ENCODE measurements around the gene CFAP97. TPM values are rescaled to one million over a fixed set of nuclear protein-coding genes. Genes with fewer than 3 reads are reported as not detected.
A peak's percentile ranks its signal among the peaks of the same experiment; 100 is the strongest.

Gene CFAP97
- total and polyA plus RNA-seq, 12 donors: 3.3 to 20.9 (median 12.2) TPM

GRCh38 chr4:185141777-185142176 is 62.0 kb downstream of the CFAP97 start:
- intact Hi-C loops (cut with DNase I): loop anchor here in 1 of 10 donors (5.0 kb wide), 1 partner anchor 41 kb away; no protein-coding TSS in a partner anchor
- Histone ChIP-seq H3K9me3 (no peaks in the 10 kb centered on the region), H3K4me1 (peaks cover 2 to 62% (median 19%) of the 10 kb centered on the region in 9 donors), H3K27me3 (peaks cover 0 to 45% (median 0%) of the 10 kb centered on the region in 7 donors), H3K36me3 (peaks cover 0 to 24% (median 10%) of the 10 kb centered on the region in 9 donors), H3K27ac (peak overlapping the region; percentile 83 to 94 (median 92)), H3K4me3 (peak overlapping the region in 1 of 10 donors; percentile 80)
- no peak for ATAC-seq
- no peak for DNase-seq
- no peak for TF ChIP-seq CTCF (IDR thresholded peaks at IDR 0.05)
- WGBS, 2 donors: 54 to 72% methylated on average over 6 of the region's 6 CpGs

GRCh38 chr4:185139736-185140135 is 64.1 kb downstream of the CFAP97 start:
- H3K4me3 ChIP-seq: no peak overlapping the region
- no peaks in the 10 kb centered on the region for H3K9me3 ChIP-seq
- ATAC-seq (no peak), DNase-seq (no peak)
- TF ChIP-seq CTCF (IDR thresholded peaks at IDR 0.05): no peak
- WGBS, 2 donors: 35 to 60% methylated on average over 6 of the region's 6 CpGs
- peaks cover 2 to 58% (median 19%) of the 10 kb centered on the region in 9 donors for H3K4me1 ChIP-seq
- H3K36me3 ChIP-seq: peaks cover 0 to 4% (median 0%) of the 10 kb centered on the region in 9 donors
- H3K27ac ChIP-seq: peak overlapping the region in 8 of 10 donors; percentile 13 to 93 (median 53)
- H3K27me3 ChIP-seq: peaks cover 0 to 43% (median 0%) of the 10 kb centered on the region in 7 donors
- intact Hi-C loops (cut with DNase I): loop anchor here in 5 of 10 donors (5.0 to 10.0 kb wide), 5 partner anchors 43 to 135 kb away; no protein-coding TSS in a partner anchor

GRCh38 chr4:185138161-185138560 is 65.6 kb downstream of the CFAP97 start:
- H3K4me1 ChIP-seq: peaks cover 2 to 53% (median 19%) of the 10 kb centered on the region in 9 donors
- H3K4me3 ChIP-seq: peak overlapping the region in 2 of 10 donors; percentile 10 to 26
- 37 to 50% methylated on average over 10 of the region's 10 CpGs for WGBS, 2 donors
- H3K27ac ChIP-seq: peak overlapping the region in 9 of 10 donors; percentile 74 to 93 (median 82)
- intact Hi-C loops (cut with DNase I): loop anchor here in 4 of 10 donors (5.0 to 10.0 kb wide), 4 partner anchors 47 to 133 kb away; no protein-coding TSS in a partner anchor
- no peak for TF ChIP-seq CTCF (IDR thresholded peaks at IDR 0.05)
- H3K27me3 ChIP-seq: peaks cover 0 to 30% (median 0%) of the 10 kb centered on the region in 7 donors
- no peak for DNase-seq
- H3K9me3 ChIP-seq: no peaks in the 10 kb centered on the region
- no peak for ATAC-seq
- no peaks in the 10 kb centered on the region for H3K36me3 ChIP-seq

GRCh38 chr4:185137233-185137925 is 66.4 kb downstream of the CFAP97 start:
- ATAC-seq: peak; percentile 48 to 75 (median 69)
- intact Hi-C loops (cut with DNase I): loop anchor here in 4 of 10 donors (2.0 to 10.0 kb wide), 5 partner anchors 47 to 133 kb away; no protein-coding TSS in a partner anchor
- Histone ChIP-seq H3K36me3 (no peaks in the 10 kb centered on the region), H3K4me1 (peaks cover 2 to 49% (median 16%) of the 10 kb centered on the region in 9 donors), H3K4me3 (peak overlapping the region in 7 of 10 donors; percentile 10 to 30 (median 25)), H3K27ac (peak overlapping the region; percentile 64 to 93 (median 82)), H3K27me3 (peaks cover 0 to 22% (median 0%) of the 10 kb centered on the region in 7 donors), H3K9me3 (no peaks in the 10 kb centered on the region)
- no peak for TF ChIP-seq CTCF (IDR thresholded peaks at IDR 0.05)
- DNase-seq: peak; percentile 38 to 41
- 34 to 37% methylated on average over 24 of the region's 24 CpGs for WGBS, 2 donors

Measured in heart right ventricle (tissue), 16 donors.